H1 (cell line): Measurements from ENCODE around the gene ASMTL. TPM values are rescaled to one million over a fixed set of nuclear protein-coding genes. Genes with fewer than 3 reads are reported as not detected.

Experiments
- HDAC2 ChIP-seq, 2 experiments: fragments of 300-600 bp in 1 of 2; sonication (generic) in 1 of 2; IDR thresholded peaks; 2 replicates each; pipeline ENCODE4 v1.6.1; 2011 to 2012; ENCODE audit warnings: low read depth in 2 of 2, low read length in 2 of 2, mild to moderate bottlenecking in 2 of 2, moderate library complexity in 2 of 2, borderline replicate concordance in 1 of 2, inconsistent platforms in 1 of 2
- NRF1 ChIP-seq: IDR thresholded peaks from 2 replicates; pipeline ENCODE4 v1.6.1; 2011; ENCODE audit warnings: mild to moderate bottlenecking, low read depth, low read length, improper control_type of control experiment
- SP4 ChIP-seq: IDR thresholded peaks from 2 replicates; pipeline ENCODE4 v1.6.1; 2012; ENCODE audit warnings: low read length, inconsistent platforms
- polyA plus RNA-seq, 7 experiments: library from polyadenylated mRNA; depleted of rRNA in 3 of 7; stranded (reverse) in 5 of 7; unstranded in 2 of 7; fragments of >200 nt in 5 of 7; fragments of 200-250 nt in 2 of 7; gene quantifications; 1 replicate in 5 of 7; 2 replicates in 1 of 7; 4 replicates in 1 of 7; pipeline versions ENCODE4 v1.2.1 to v1.2.3, GENCODE V29; 2011 to 2013; ENCODE audit warnings: missing spikeins in 2 of 7, mixed read lengths in 2 of 7
- total RNA-seq: library from RNA; stranded (reverse); fragmentation: NEBNext Ultra II Directional; extraction: Animal tissue kit (Norgen Biotek cat#: 25700); gene quantifications from 2 replicates; pipeline ENCODE4 v1.2.1, GENCODE V29; 2021

Gene ASMTL
- total and polyA plus RNA-seq, 2 of the 8 experiments (the other 6 are each of a cell fraction or from before 2014, with no cell fraction given), result 75.6 to 81.4 TPM

- TF ChIP-seq HDAC2 (IDR thresholded peaks at IDR 0.05; ENCODE audit: borderline replicate concordance in 1 of 2, low read depth in 2 of 2, low read length in 2 of 2), result no peak
- no peak for TF ChIP-seq SP4
- no peak for TF ChIP-seq NRF1
These were observed 94.7 kb downstream of the ASMTL start (continued) for GRCh38 chrX:1357993-1358392.
